Astrocyte of the cerebellum (primary cell): Measurements from ENCODE around the gene GAS5.

Experiments used
- DNase-seq: peaks from one replicate; pipeline ENCODE4 v3.0.0-alpha.2; 2011; ENCODE audit warnings: low read depth
- H3K4me3 ChIP-seq: 2 replicates; pipeline ENCODE4 v1.5.1; 2011; ENCODE audit warnings: mild to moderate bottlenecking, low read depth, low read length, moderate library complexity
- CTCF ChIP-seq: IDR thresholded peaks from 2 replicates; pipeline ENCODE4 v1.5.1; 2012; ENCODE audit warnings: low read length, low read depth, moderate library complexity, mild to moderate bottlenecking; ENCODE audit errors: missing control alignments
- in situ Hi-C: cut with HindIII; loops from 2 replicates; pipeline ENCODE4 v1.10.0; 2017; ENCODE audit warnings: low sequenced_read_pairs

The GAS5 gene

DNA sequence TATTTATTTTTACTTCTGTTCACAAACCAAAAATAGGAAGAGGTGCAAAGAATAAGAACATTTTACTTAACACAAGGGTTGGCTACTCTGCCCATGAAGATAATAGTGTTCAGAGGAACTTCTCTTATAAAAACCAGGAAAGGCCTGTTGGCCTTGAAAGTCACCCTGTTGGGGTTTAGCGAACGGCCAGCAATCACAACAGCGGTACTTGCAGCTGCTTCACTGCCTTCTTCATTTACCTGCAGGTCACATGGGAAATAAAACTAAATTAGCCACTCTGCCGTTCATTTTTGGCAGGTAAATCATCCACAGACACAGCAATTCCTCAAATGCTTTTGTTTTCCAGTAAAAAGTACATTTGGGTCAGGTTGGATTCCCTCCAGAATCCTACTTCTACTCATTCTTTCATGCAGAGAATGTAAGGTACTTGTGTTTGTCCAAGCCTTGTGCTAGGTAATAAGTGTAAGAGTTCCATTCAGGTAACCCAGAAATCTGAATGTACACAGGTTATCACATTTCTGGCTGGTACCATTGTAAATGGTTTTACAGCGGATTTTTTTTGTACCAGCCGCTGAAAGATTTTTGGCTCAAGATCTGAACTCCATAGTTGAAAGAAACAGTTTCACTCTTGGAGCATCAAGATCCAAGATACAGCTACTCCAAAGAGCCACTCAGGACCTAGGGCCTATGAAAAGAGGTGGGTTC is 36.2 kb upstream of the GAS5 start:
- no peak overlapping the region for H3K4me3 ChIP-seq
- in situ Hi-C loops = no loop called here
- DNase-seq = no peak
- TF ChIP-seq CTCF = no peak

- in situ Hi-C loops = no loop called here
- TF ChIP-seq CTCF = no peak
- DNase-seq = no peak
- H3K4me3 ChIP-seq = no peak overlapping the region
Measured at GRCh38 chr1:173900992-173901391, 33.2 kb upstream of the GAS5 start.

- H3K4me3 ChIP-seq = no peak overlapping the region
- DNase-seq = no peak
- TF ChIP-seq CTCF = no peak
- in situ Hi-C loops = no loop called here
Measured at GRCh38 chr1:173900427-173900826, 32.6 kb upstream of the GAS5 start.

GRCh38 chr1:173894189-173894588 is 26.4 kb upstream of the GAS5 start:
- no peak for TF ChIP-seq CTCF
- in situ Hi-C loops = no loop called here
- H3K4me3 ChIP-seq = no peak overlapping the region
- DNase-seq = no peak

- no peak for DNase-seq
- in situ Hi-C loops = no loop called here
- no peak overlapping the region for H3K4me3 ChIP-seq
- no peak for TF ChIP-seq CTCF
Measured at GRCh38 chr1:173893611-173894010, 25.8 kb upstream of the GAS5 start.

DNA sequence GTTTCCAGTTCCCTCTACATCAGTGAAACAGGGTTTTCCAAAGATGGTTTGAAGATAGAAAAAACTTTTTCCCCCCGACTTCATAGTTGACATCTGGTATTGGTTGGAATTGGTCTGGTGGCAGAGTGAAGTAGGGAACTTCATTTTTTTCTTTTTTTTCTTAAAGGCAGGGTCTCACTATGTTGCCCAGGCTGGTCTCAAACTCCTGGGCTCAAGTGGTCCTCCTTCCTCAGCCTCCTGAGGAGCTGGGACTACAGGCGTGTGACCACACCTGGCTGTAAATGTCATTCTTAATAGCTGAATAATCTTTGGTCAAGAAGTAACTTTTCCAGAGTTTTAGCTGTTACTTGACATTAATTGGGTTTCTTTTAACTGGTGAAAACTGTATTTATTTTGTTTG is 22.1 kb upstream of the GAS5 start:
- no peak for DNase-seq
- TF ChIP-seq CTCF = no peak
- in situ Hi-C loops = no loop called here
- H3K4me3 ChIP-seq = no peak overlapping the region

- DNase-seq = no peak
- in situ Hi-C loops = no loop called here
- no peak for TF ChIP-seq CTCF
- H3K4me3 ChIP-seq = no peak overlapping the region
Measured at GRCh38 chr1:173888749-173889148, 21.0 kb upstream of the GAS5 start.
